OCI-LY1 (cell line): ENCODE results near the gene SPRED2.

Experiments used
- H2AFZ ChIP-seq: fragments of 200-600 bp; sonication (generic), shearing (Covaris generic); 2 replicates; pipeline ENCODE4 v1.6.0; 2014; ENCODE audit warnings: antibody characterized with exemption, mild to moderate bottlenecking, low read length
- H3F3A ChIP-seq: fragments of 200-600 bp; sonication (generic), shearing (Covaris generic); 2 replicates; pipeline ENCODE4 v1.6.0; 2014; ENCODE audit warnings: mild to moderate bottlenecking, antibody characterized with exemption, low read length, moderate library complexity; ENCODE audit not compliant: insufficient read depth
- H3K27ac ChIP-seq: fragments of 200-600 bp; sonication (generic); 2 replicates; pipeline ENCODE4 v1.5.1; 2014; ENCODE audit warnings: low read length, mixed run types, mild to moderate bottlenecking, low read depth; ENCODE audit not compliant: poor library complexity, severe bottlenecking
- H3K27me3 ChIP-seq: fragments of 200-600 bp; sonication (generic); 2 replicates; pipeline ENCODE4 v1.6.0; 2014; ENCODE audit warnings: antibody characterized with exemption, mild to moderate bottlenecking, low read length, moderate library complexity; ENCODE audit not compliant: insufficient read depth
- H3K36me3 ChIP-seq: fragments of 200-600 bp; sonication (generic); 2 replicates; pipeline ENCODE4 v1.6.1; 2014; ENCODE audit warnings: mild to moderate bottlenecking, antibody characterized with exemption, low read length, moderate library complexity, mixed read lengths; ENCODE audit not compliant: insufficient read depth
- H3K4me1 ChIP-seq: fragments of 200-600 bp; sonication (generic); 2 replicates; pipeline ENCODE4 v1.5.1; 2014; ENCODE audit warnings: mild to moderate bottlenecking, low read length, moderate library complexity; ENCODE audit not compliant: insufficient read depth, severe bottlenecking
- H3K4me2 ChIP-seq: fragments of 200-600 bp; sonication (generic), shearing (Covaris generic); 2 replicates; pipeline ENCODE4 v1.6.1; 2014; ENCODE audit warnings: low read length
- H3K4me3 ChIP-seq: fragments of 200-600 bp; sonication (generic); 2 replicates; pipeline ENCODE4 v1.5.1; 2014; ENCODE audit warnings: low read length, low read depth, mild to moderate bottlenecking, mixed read lengths; ENCODE audit not compliant: poor library complexity, severe bottlenecking
- H3K79me2 ChIP-seq: fragments of 200-600 bp; shearing (Covaris generic); 2 replicates; pipeline ENCODE4 v1.6.1; 2016; ENCODE audit warnings: mixed run types, low read length, mixed read lengths; ENCODE audit not compliant: insufficient read depth
- H3K9ac ChIP-seq: fragments of 200-600 bp; sonication (generic), shearing (Covaris generic); 2 replicates; pipeline ENCODE4 v1.6.1; 2014; ENCODE audit warnings: mild to moderate bottlenecking, low read length, mixed read lengths
- H3K9me2 ChIP-seq: fragments of 200-600 bp; sonication (generic), shearing (Covaris generic); 2 replicates; pipeline ENCODE4 v1.6.1; 2014; ENCODE audit warnings: low read depth, mild to moderate bottlenecking, low read length, mixed read lengths
- H3K9me3 ChIP-seq: fragments of 200-600 bp; shearing (Covaris generic); 2 replicates; pipeline ENCODE4 v1.6.1; 2014; ENCODE audit warnings: low read length, mixed read lengths
- H4K20me1 ChIP-seq: fragments of 200-600 bp; sonication (generic), shearing (Covaris generic); 2 replicates; pipeline ENCODE4 v1.6.0; 2016; ENCODE audit warnings: mild to moderate bottlenecking, low read length; ENCODE audit not compliant: insufficient read depth
- EZH2 ChIP-seq: fragments of 200-600 bp; sonication (generic), shearing (Covaris generic); IDR thresholded peaks from 2 replicates; pipeline ENCODE4 v1.8.0; 2017; ENCODE audit warnings: borderline replicate concordance, mixed run types, mild to moderate bottlenecking, antibody characterized with exemption, low read length, moderate library complexity, mixed read lengths
- TF ChIP-seq, protein P1 (sequence below): fragments of 200-600 bp; sonication (generic), shearing (Covaris generic); IDR thresholded peaks from 2 replicates; pipeline ENCODE4 v1.5.1; 2017; ENCODE audit warnings: mild to moderate bottlenecking, antibody characterized with exemption, low read length, moderate library complexity, mixed read lengths

SPRED2 gene

DNA sequence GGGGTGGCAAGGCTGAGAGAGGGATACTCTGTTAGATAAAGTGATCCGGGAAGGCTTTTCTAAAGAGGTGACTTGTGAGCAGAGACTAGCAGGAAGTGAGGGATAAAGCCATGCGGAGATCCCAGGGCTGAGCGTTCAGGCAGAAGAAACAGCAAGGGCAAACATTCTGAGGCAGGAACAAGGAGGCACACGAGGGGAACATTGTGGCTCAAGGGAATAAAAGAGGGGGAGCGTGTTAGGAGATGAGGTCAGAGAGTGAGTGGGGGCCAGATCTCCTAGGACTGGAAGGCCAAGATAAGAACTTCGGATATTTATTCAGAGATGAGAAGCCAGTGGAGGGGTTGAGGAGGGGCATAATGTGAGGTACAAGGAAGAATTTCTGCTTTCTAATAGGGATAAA is 137.7 kb downstream of the SPRED2 start:
- Histone ChIP-seq H3F3A (no peaks in the 10 kb centered on the region), H2AFZ (no peak overlapping the region), H4K20me1 (no peaks in the 10 kb centered on the region), H3K27me3 (no peaks in the 10 kb centered on the region), H3K4me3 (no peak overlapping the region), H3K79me2 (no peaks in the 10 kb centered on the region), H3K9ac (no peak overlapping the region), H3K4me2 (no peak overlapping the region), H3K9me3 (no peaks in the 10 kb centered on the region), H3K4me1 (peaks cover 27% of the 10 kb centered on the region), H3K27ac (no peak overlapping the region), H3K9me2 (no peaks in the 10 kb centered on the region), H3K36me3 (no peaks in the 10 kb centered on the region)
- TF ChIP-seq, protein P1, sequence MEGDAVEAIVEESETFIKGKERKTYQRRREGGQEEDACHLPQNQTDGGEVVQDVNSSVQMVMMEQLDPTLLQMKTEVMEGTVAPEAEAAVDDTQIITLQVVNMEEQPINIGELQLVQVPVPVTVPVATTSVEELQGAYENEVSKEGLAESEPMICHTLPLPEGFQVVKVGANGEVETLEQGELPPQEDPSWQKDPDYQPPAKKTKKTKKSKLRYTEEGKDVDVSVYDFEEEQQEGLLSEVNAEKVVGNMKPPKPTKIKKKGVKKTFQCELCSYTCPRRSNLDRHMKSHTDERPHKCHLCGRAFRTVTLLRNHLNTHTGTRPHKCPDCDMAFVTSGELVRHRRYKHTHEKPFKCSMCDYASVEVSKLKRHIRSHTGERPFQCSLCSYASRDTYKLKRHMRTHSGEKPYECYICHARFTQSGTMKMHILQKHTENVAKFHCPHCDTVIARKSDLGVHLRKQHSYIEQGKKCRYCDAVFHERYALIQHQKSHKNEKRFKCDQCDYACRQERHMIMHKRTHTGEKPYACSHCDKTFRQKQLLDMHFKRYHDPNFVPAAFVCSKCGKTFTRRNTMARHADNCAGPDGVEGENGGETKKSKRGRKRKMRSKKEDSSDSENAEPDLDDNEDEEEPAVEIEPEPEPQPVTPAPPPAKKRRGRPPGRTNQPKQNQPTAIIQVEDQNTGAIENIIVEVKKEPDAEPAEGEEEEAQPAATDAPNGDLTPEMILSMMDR: no peak
- no peak for TF ChIP-seq EZH2

DNA sequence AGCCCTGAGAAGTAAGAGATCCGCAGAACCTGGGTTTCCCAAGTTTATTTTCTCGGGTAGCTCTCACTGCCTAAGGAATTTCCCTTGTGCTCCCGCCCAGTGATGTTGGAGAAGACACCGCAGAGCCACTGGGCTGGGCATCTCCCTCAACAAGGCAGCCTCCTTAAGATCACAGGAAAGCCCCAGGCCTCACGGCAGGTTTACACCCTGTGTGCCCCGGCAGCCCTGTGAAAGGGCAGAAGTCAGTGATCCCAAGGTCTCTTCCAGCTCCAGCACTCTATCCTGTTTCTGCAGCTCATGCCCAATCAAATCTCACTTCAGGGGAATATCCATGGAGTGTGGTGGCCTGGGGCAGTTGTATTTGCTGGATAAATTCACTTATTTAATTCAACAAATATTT is 138.3 kb downstream of the SPRED2 start:
- TF ChIP-seq EZH2: no peak
- TF ChIP-seq, protein P1: no peak
- H3K4me1 ChIP-seq: peaks cover 22% of the 10 kb centered on the region
- no peaks in the 10 kb centered on the region for H3K36me3 ChIP-seq
- H3K79me2 ChIP-seq: no peaks in the 10 kb centered on the region
- no peaks in the 10 kb centered on the region for H3K9me3 ChIP-seq
- H3K4me3 ChIP-seq: no peak overlapping the region
- H3K27me3 ChIP-seq: no peaks in the 10 kb centered on the region
- no peaks in the 10 kb centered on the region for H4K20me1 ChIP-seq
- H3K4me2 ChIP-seq: no peak overlapping the region
- no peak overlapping the region for H3K27ac ChIP-seq
- no peaks in the 10 kb centered on the region for H3F3A ChIP-seq
- no peak overlapping the region for H2AFZ ChIP-seq
- H3K9ac ChIP-seq: no peak overlapping the region
- no peaks in the 10 kb centered on the region for H3K9me2 ChIP-seq

DNA sequence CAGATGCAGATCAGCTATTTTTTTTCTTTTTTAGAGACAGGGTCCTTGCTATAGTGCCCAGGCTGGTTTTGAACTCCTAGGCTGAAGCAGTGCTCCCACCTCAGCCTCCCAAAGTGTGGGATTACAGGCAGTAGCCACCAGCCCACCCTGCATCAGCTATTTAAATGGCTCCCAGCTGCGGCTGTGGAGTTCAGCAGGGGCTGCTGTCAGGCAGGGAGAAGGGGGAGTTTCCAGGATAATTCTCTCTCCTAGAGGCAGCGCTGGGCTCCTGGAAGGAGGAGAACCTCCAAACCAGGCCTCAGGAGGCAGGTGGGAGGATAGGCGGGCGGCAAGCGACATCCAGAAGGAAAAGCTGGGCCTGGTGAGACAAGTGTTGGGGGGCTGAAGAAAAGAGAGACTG is 139.0 kb downstream of the SPRED2 start:
- Histone ChIP-seq H4K20me1 (no peaks in the 10 kb centered on the region), H3K36me3 (no peaks in the 10 kb centered on the region), H3K4me3 (no peak overlapping the region), H3K27me3 (no peaks in the 10 kb centered on the region), H3K9me2 (no peaks in the 10 kb centered on the region), H3K27ac (no peak overlapping the region), H3K4me1 (peaks cover 21% of the 10 kb centered on the region), H3F3A (no peaks in the 10 kb centered on the region), H3K4me2 (no peak overlapping the region), H3K79me2 (no peaks in the 10 kb centered on the region), H3K9me3 (no peaks in the 10 kb centered on the region), H3K9ac (no peak overlapping the region), H2AFZ (no peak overlapping the region)
- TF ChIP-seq, protein P1: no peak
- TF ChIP-seq EZH2: no peak
